Activated T-helper 1 cell treated with anti-CD3 and anti-CD28 coated beads, Interleukin-12 subunit alpha, Interleukin-12 subunit beta, Interleukin-2, Interleukin-4 antibody, amounts not matched to agents 30 ng/mL and 10 ng/mL and 1 ng/mL, durations not matched to agents 14 hours and 24 hours and 36 hours (primary cell): ENCODE results near the gene XAGE5. TPM values are rescaled to one million over a fixed set of nuclear protein-coding genes. Genes with fewer than 3 reads are reported as not detected.
"Not testable (repeated sequence)": the region's sequence is repeated elsewhere in the genome, so short reads cannot be mapped to it uniquely, and the experiment has no call there.

Experiments used
- DNase-seq: peaks from one replicate; pipeline ENCODE4 v3.0.0; 2021; ENCODE audit warnings: low spot score
- H3K27ac Mint-ChIP-seq: one replicate; pipeline ENCODE4 v1.8.0; 2021; ENCODE audit warnings: mild to moderate bottlenecking, mixed read lengths
- H3K27me3 Mint-ChIP-seq: one replicate; pipeline ENCODE4 v1.8.0; 2022; ENCODE audit warnings: mild to moderate bottlenecking, moderate library complexity, mixed read lengths; ENCODE audit not compliant: insufficient read depth
- H3K36me3 Mint-ChIP-seq: one replicate; pipeline ENCODE4 v1.8.0; 2021; ENCODE audit warnings: low read depth, mixed read lengths
- H3K4me1 Mint-ChIP-seq: one replicate; pipeline ENCODE4 v1.8.0; 2021; ENCODE audit warnings: low read depth, mixed read lengths
- H3K4me3 Mint-ChIP-seq: one replicate; pipeline ENCODE4 v1.8.0; 2021; ENCODE audit warnings: mild to moderate bottlenecking, moderate library complexity, mixed read lengths
- H3K9me3 Mint-ChIP-seq: one replicate; pipeline ENCODE4 v1.8.0; 2021; ENCODE audit warnings: mixed read lengths
- intact Hi-C: fragments of 100-400 bp; cut with micrococcal nuclease; formaldehyde crosslinking; loops from one replicate; pipeline ENCODE4 v1.15.1; 2024
- total RNA-seq: library from RNA; stranded (reverse); gene quantifications from 2 replicates; pipeline ENCODE4 v1.2.3, GENCODE V29; 2022

XAGE5 gene, protein sequence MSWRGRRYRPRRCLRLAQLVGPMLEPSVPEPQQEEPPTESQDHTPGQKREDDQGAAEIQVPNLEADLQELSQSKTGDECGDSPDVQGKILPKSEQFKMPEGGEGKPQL
- not detected in 2 replicates for total RNA-seq

DNA sequence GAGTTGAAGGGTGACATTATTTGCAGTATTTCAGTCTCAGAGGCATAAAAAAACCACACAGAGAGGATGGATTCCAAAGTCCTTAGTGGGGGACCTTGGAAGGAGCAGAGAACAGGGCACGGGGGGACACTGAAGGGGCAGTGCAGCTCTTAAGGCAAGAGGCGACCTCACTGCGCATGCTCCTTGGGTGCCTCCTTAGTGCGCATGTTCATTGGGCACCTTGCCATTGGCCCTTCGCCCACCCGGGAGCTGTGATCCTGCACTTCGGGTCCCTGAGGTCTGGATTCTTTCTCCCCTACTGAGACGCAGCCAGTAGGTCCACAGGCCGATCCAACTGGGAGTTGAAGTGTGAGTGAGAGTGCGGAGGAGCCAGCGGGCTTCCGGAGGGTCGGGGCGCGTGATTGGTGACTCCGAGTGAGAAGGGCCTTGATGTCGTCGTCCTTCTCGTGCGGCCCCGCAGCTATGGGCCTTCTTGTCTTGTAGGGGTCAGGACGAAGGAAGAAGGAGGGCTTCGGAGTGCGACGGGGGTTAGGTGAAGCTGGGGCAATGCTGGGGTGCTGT lies at the start of gene XAGE5:
XAGE5 (plus strand) TSS at position 223 of the 561 bp plus-strand sequence. CDS start 1,280 bp downstream, outside the sequence.
- Mint-ChIP-seq H3K9me3 (no peaks in the 10 kb centered on the region), H3K27me3 (peaks cover 2% of the 10 kb centered on the region), H3K36me3 (no peaks in the 10 kb centered on the region), H3K4me3 (no peak within 1 kb of the TSS), H3K4me1 (no peaks in the 10 kb centered on the region), H3K27ac (no peak within 1 kb of the TSS)
- intact Hi-C loops: no loop called here
- DNase-seq: no peak

DNA sequence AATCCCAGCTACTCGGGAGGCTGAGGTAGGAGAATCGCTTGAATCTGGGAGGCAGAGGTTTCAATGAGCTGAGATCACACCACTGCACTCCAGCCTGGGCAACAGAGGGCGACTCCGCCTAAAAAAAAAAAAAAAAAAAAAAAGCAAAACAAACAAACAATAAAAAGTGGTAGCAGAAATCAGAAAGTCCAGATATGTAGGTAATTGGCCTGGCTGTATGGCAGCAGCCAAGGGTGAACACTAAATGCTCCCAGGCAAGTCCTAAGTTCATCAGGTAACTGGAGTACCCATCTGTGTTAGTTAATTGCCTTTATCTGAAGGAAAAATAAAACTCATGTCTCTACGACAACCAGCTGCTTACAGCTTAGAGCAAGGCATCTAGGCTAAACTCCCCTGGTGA lies 45.1 kb upstream of the XAGE5 start:
- H3K27me3 Mint-ChIP-seq, H3K36me3 Mint-ChIP-seq, intact Hi-C loops: not testable (repeated sequence)

DNA sequence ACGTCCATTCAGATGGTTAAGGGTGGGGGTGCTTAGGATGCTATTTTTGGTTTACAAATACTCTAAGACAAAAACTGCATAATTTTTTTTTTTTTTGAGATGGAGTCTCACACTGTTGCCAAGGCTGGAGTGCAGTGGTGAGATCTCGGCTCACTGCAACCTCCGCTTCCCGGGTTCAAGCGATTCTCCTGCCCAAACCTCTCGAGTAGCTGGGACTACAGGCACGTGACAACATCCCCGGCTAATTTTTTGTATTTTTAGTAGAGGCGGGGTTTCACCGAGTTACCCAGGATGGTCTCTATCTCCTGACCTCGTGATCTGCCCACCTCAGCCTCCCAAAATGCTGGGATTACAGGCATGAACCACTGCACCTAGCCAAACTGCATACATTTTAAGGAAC lies 37.6 kb upstream of the XAGE5 start:
- H3K9me3 Mint-ChIP-seq, intact Hi-C loops, H3K4me3 Mint-ChIP-seq, H3K4me1 Mint-ChIP-seq, H3K27me3 Mint-ChIP-seq, DNase-seq, H3K36me3 Mint-ChIP-seq, H3K27ac Mint-ChIP-seq: not testable (repeated sequence)

More for the DNA sequence above, 45.1 kb upstream of the XAGE5 start:
- H3K4me3 Mint-ChIP-seq, H3K27ac Mint-ChIP-seq, H3K4me1 Mint-ChIP-seq, DNase-seq, H3K9me3 Mint-ChIP-seq: not testable (repeated sequence)

DNA sequence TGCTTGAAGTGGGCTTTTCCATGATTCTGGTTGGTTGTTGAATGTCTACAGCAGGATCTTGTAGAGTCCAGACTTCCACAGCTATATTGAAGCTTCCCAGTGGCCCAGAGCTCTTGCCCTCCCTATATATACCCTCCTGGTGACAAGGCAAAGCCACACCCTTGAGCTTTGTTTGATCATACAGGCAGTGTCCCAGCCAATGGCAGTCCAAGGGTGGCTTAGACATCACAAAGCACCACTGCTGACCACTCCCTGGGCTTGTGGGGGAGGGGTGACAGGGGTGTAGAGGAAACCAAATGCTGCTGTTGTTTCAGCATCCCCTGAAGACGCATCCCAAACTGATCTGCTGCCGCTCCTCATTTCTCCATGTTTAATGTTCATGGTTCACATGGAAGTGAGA lies 13.8 kb upstream of the XAGE5 start, which contains the start of gene SPANXN5:
SPANXN5 (minus strand) TSS at position 101 of the 400 bp plus-strand sequence; CDS start at position 22, 79 bp downstream.
- H3K27me3 Mint-ChIP-seq, DNase-seq, H3K9me3 Mint-ChIP-seq, intact Hi-C loops, H3K36me3 Mint-ChIP-seq, H3K27ac Mint-ChIP-seq, H3K4me1 Mint-ChIP-seq, H3K4me3 Mint-ChIP-seq: not testable (repeated sequence)

DNA sequence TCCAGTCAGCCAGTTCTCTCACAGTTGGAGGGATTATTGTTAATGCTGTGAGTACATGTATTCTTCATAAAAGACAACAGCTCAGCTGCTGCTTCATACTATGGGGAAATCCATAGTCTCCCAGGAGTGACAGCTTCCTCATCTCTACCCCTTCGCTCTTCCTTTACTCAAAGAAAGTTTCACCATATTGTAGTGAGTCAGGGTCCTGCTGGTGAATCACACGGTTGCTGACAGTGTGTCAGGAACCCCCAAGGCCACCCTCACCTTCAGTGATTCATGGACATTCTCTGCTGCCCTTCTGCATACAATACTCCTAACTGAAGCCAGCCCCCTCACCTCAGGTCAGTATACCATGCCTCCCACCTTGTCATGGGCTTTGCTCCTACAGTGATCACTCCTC lies 6.2 kb upstream of the XAGE5 start:
- H3K27me3 Mint-ChIP-seq, H3K4me3 Mint-ChIP-seq, intact Hi-C loops, H3K4me1 Mint-ChIP-seq, H3K36me3 Mint-ChIP-seq, DNase-seq, H3K9me3 Mint-ChIP-seq, H3K27ac Mint-ChIP-seq: not testable (repeated sequence)

DNA sequence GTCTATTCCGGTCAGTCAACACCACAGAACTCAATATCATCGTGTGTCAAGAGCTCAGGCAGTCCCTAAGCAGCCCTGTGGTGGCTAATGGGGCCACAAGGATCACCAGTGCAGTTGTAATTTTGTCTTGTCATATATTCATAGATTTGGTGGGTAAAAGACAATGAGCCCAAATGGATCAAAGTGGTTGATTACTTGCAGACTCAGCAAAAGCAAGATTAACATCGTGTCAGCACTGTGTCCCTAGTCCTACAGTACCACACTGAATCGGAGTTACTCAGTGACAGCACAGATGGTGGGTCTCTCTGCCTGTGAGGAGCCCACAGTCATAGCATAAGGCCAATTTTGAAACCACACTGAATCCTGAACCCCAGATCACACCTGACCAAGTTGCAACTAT lies 8.7 kb downstream of the XAGE5 start:
- DNase-seq: no peak
- no peaks in the 10 kb centered on the region for H3K9me3 Mint-ChIP-seq
- no peaks in the 10 kb centered on the region for H3K27me3 Mint-ChIP-seq
- intact Hi-C loops: no loop called here
- H3K36me3 Mint-ChIP-seq: no peaks in the 10 kb centered on the region
- no peak overlapping the region for H3K27ac Mint-ChIP-seq
- no peak overlapping the region for H3K4me3 Mint-ChIP-seq
- H3K4me1 Mint-ChIP-seq: no peaks in the 10 kb centered on the region

DNA sequence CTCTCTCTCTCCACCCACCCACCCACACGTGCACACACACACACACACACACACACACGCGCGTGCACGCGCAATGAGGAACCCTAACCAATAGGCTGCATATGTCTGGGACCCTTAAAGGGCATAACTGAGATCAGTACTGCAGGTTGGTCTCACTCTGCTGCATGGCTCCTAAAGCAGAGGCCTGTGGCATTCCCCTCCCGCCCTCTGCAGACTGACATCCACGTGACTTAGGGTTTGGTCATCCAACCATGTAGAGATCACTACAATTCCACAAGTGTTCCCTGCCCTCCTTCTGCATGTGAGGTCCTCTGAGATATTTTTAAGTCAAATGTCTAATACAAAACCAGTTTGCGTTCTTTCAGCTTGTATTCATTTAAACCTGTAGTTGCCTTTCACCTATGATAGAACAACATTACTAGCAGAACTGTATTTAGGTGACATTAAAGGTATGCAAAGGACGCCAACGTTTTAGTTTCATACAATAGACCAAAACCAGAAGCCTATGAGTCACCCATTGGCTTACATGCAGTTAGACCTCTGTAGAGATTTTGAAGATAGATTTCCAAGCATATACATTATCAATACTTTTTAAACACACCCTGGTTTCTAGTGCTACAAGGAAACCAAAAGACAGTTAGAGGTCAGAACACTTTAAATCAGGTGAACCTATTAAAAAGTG lies 10.1 kb downstream of the XAGE5 start:
- Mint-ChIP-seq H3K27me3 (no peaks in the 10 kb centered on the region), H3K36me3 (no peaks in the 10 kb centered on the region), H3K4me1 (no peaks in the 10 kb centered on the region), H3K9me3 (no peaks in the 10 kb centered on the region), H3K4me3 (no peak overlapping the region), H3K27ac (no peak overlapping the region)
- no peak for DNase-seq
- intact Hi-C loops: no loop called here

DNA sequence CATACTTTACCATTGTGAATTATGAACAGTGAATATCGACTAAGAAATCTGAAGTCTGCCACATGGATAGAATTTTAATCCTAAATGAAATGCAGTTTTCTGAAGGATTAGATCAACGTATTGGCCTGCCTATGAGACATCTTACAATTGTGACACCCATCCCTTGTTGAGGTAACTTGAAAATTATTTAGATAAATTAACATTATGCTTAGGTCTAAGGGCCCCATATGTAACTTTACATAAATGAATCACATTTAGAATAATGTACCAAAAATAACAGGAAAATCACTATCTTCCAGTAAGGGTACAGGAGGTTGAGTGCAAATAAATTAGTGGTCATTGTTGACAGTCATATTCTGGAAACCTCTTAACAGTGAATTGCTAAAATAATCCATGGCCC lies 13.5 kb downstream of the XAGE5 start:
- no peak for DNase-seq
- H3K27ac Mint-ChIP-seq: no peak overlapping the region
- H3K9me3 Mint-ChIP-seq: no peaks in the 10 kb centered on the region
- H3K36me3 Mint-ChIP-seq: no peaks in the 10 kb centered on the region
- no peak overlapping the region for H3K4me3 Mint-ChIP-seq
- H3K4me1 Mint-ChIP-seq: no peaks in the 10 kb centered on the region
- intact Hi-C loops: no loop called here
- H3K27me3 Mint-ChIP-seq: no peaks in the 10 kb centered on the region

DNA sequence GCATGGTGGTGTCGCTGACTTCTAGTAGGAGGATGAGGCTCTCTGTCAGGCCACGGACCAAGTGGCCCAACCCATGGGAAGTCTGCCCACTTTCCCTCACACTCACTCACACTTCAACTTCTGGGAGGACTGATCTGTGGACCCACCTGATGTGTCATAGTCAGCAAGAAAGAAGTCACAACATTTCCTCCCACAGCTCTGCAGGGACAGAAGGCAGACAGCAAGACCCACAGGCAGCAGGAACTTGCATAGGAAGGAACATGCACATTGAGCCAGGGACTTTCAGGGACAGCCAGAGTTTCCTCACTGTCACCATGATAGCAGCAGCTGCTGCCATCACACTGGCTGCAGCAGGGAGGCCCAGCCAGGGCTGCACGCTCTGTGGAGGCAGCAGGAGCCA lies 19.5 kb downstream of the XAGE5 start:
- H3K4me1 Mint-ChIP-seq: no peaks in the 10 kb centered on the region
- H3K9me3 Mint-ChIP-seq: no peaks in the 10 kb centered on the region
- no peaks in the 10 kb centered on the region for H3K36me3 Mint-ChIP-seq
- no peaks in the 10 kb centered on the region for H3K27me3 Mint-ChIP-seq
- DNase-seq: no peak
- H3K27ac Mint-ChIP-seq: no peak overlapping the region
- intact Hi-C loops: no loop called here
- no peak overlapping the region for H3K4me3 Mint-ChIP-seq

DNA sequence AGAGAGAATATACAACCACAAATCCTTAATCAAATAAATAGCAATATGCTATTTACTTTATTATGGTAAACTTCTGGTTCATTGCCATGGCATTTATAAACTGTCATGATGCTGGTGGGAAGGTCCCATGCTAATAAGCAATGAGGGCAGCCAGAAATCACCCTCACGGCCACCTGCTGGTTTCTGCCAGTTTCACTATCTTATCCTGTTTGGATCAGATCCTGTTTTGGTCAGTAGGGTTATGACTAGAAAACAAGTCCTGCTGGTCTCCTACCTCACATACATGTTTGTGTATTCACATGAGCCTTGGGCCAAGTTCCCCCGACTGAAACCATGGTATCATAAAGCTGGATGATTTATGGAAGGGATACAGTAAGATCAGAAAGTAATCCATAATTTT lies 28.1 kb downstream of the XAGE5 start:
- intact Hi-C loops: no loop called here

DNA sequence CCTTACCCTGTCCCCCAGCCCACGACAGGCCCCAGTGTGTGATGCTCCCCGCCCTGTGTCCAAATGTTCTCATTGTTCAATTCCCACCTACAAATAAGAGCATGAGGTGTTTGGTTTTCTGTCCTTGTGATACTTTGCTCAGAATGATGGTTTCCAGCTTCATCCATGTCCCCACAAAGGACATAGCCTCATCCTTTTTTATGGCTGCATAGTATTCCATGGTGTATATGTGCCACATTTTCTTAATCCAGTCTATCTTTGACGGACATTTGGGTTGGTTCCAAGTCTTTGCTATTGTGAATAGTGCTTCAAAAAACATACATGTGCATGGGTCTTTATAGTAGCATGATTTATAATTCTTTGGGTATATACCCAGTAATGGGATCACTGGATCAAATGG lies 32.5 kb downstream of the XAGE5 start:
- H3K36me3 Mint-ChIP-seq, H3K27ac Mint-ChIP-seq, intact Hi-C loops, DNase-seq, H3K4me3 Mint-ChIP-seq, H3K4me1 Mint-ChIP-seq, H3K9me3 Mint-ChIP-seq, H3K27me3 Mint-ChIP-seq: not testable (repeated sequence)

More for the DNA sequence above, 28.1 kb downstream of the XAGE5 start:
- H3K4me1 Mint-ChIP-seq: no peaks in the 10 kb centered on the region
- H3K27me3 Mint-ChIP-seq: no peaks in the 10 kb centered on the region
- no peak overlapping the region for H3K4me3 Mint-ChIP-seq
- H3K27ac Mint-ChIP-seq: no peak overlapping the region
- H3K36me3 Mint-ChIP-seq: no peaks in the 10 kb centered on the region
- H3K9me3 Mint-ChIP-seq: no peaks in the 10 kb centered on the region
- no peak for DNase-seq

DNA sequence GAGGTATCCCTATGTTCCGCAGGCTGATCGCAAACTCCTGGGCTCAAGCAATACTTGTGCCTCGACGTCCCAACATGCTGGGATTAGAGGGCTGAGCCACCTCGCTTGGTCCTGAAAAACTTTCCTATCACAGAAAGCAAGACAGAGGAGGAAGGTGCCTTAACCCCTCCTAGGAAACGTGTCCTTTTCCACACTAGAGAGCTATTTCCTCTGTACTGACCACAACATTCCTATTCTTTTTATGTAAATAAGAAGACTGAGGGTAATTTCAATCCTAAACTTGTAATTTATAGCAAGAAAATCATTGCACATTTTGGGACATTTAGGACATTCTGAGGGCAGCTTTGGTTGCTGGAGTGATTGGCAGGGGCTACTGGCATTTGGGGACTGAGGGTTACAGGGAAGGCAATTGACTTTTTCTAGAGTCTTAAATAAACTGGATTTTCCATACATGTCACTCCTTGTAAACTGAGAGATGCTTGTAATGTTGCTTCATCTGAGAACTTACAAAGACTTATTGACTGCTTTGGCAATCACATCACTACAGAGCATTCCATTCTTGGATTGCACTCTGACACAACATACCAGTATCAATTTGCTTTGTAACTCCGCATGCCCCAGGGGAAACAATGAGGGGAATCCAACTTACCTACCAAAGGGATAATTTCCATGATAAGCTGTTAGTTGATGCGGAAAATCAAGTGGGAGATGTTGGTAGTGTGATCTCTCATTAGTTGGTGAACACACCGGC lies 41.2 kb downstream of the XAGE5 start:
- DNase-seq: no peak
- intact Hi-C loops: no loop called here
- H3K9me3 Mint-ChIP-seq: no peaks in the 10 kb centered on the region
- H3K4me1 Mint-ChIP-seq: no peaks in the 10 kb centered on the region
- no peak overlapping the region for H3K27ac Mint-ChIP-seq
- H3K36me3 Mint-ChIP-seq: no peaks in the 10 kb centered on the region
- H3K27me3 Mint-ChIP-seq: peaks cover 2% of the 10 kb centered on the region
- H3K4me3 Mint-ChIP-seq: no peak overlapping the region

DNA sequence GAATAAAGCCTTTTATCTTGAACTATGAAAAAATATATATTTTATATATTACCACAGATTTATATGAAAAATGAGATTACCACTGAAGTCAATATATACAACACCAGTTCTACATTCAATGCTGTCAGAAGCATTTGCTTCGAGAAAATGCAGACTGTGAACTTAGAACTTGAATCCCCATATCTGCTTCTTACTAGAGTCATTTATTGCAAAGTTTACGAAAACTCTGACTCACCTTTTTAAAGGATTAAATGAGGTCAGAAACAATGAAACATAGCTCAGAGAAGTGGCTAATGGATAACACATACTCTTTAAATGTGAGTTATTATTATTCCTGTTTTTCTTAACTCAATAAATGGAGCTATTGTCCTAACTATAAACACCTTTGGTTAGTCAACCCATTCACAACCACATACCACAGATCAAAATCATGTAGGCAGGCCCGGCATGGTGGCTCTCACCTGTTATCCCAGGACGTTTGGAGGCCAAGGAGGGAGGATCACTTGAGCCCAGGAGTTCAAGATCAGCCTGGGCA lies 46.0 kb downstream of the XAGE5 start:
- H3K4me3 Mint-ChIP-seq, H3K27ac Mint-ChIP-seq, H3K9me3 Mint-ChIP-seq, H3K27me3 Mint-ChIP-seq, H3K4me1 Mint-ChIP-seq, H3K36me3 Mint-ChIP-seq, DNase-seq, intact Hi-C loops: not testable (repeated sequence)
